Cardiac muscle cell (in vitro differentiated cells and primary cell): ENCODE measurements around the gene LCE3B. TPM values are rescaled to one million over a fixed set of nuclear protein-coding genes. Genes with fewer than 3 reads are reported as not detected.

ENCODE experiments used
- DNase-seq, 2 donors: peaks; one replicate each; pipeline versions ENCODE4 v3.0.0 to v3.0.0-alpha.2; 2010 to 2017; ENCODE audit warnings: low read depth in 1 of 2, low spot score in 1 of 2
- H3K27ac ChIP-seq: fragments of 200-600 bp; sonication (generic); 2 replicates; pipeline ENCODE4 v1.5.1; 2016
- H3K27me3 ChIP-seq: fragments of 200-600 bp; sonication (generic); 2 replicates; pipeline ENCODE4 v1.6.0; 2016; ENCODE audit warnings: control low read depth
- H3K36me3 ChIP-seq: fragments of 200-600 bp; sonication (generic); 2 replicates; pipeline ENCODE4 v1.5.1; 2016; ENCODE audit warnings: control low read depth
- H3K4me1 ChIP-seq: fragments of 200-600 bp; sonication (generic); 2 replicates; pipeline ENCODE4 v1.8.1; 2017; ENCODE audit warnings: low read depth, mild to moderate bottlenecking, mixed run types
- H3K4me3 ChIP-seq: fragments of 200-600 bp; sonication (generic); 2 replicates; pipeline ENCODE4 v1.5.1; 2016; ENCODE audit warnings: mild to moderate bottlenecking
- H3K9me3 ChIP-seq: fragments of 200-600 bp; sonication (generic); 2 replicates; pipeline ENCODE4 v1.5.1; 2017; ENCODE audit warnings: low read depth, mild to moderate bottlenecking, control low read depth
- CTCF ChIP-seq: IDR thresholded peaks from 2 replicates; pipeline ENCODE4 v1.5.1; 2012; ENCODE audit warnings: low read depth, mild to moderate bottlenecking, low read length
- polyA plus RNA-seq: library from polyadenylated mRNA; unstranded; fragments of >200 nt; fragmentation: Nextera tagmentation; extraction: Ambion mirVana; gene quantifications from 2 replicates; pipeline ENCODE4 v1.2.1, GENCODE V29; 2016
- total RNA-seq: library from RNA; depleted of rRNA; stranded (reverse); fragments of >200 nt; gene quantifications from 2 replicates; pipeline ENCODE4 v1.2.3, GENCODE V29; 2016

LCE3B gene
- total and polyA plus RNA-seq, 2 experiments from 2014 or later: not detected

GRCh38 chr1:152658649-152659048 lies 45.0 kb downstream of the LCE3B start:
- Histone ChIP-seq H3K27me3 (no peaks in the 10 kb centered on the region), H3K36me3 (no peaks in the 10 kb centered on the region), H3K4me3 (no peak overlapping the region), H3K27ac (no peak overlapping the region), H3K9me3 (no peaks in the 10 kb centered on the region), H3K4me1 (no peaks in the 10 kb centered on the region)
- no peak for DNase-seq
- no peak for TF ChIP-seq CTCF

- H3K9me3 ChIP-seq: no peaks in the 10 kb centered on the region
- TF ChIP-seq CTCF: no peak
- DNase-seq: no peak
Observed at GRCh38 chr1:152663098-152663497, 49.5 kb downstream of the LCE3B start, which contains the start of gene LCE2D. Gene LCE2D, plus strand, starts transcription at chr1:152663380. Its CDS starts 726 bp downstream, at chr1:152664106.

More at GRCh38 chr1:152663098-152663497, 49.5 kb downstream of the LCE3B start, which contains the start of gene LCE2D:
- Histone ChIP-seq H3K27ac (no peak within 1 kb of the TSS), H3K4me3 (no peak within 1 kb of the TSS), H3K27me3 (no peaks in the 10 kb centered on the region), H3K36me3 (no peaks in the 10 kb centered on the region), H3K4me1 (no peaks in the 10 kb centered on the region)

Other genes starting within 250 kb of the LCE3B start
- not detected in 2 replicates for gene CRNN, start 199.5 kb upstream of the LCE3B start, total RNA-seq
- not detected in 2 replicates for gene CRNN, start 199.5 kb upstream of the LCE3B start, polyA plus RNA-seq
- not detected in 2 replicates for gene LCE5A, start 103.0 kb upstream of the LCE3B start, total RNA-seq
- gene LCE5A, start 103.0 kb upstream of the LCE3B start, polyA plus RNA-seq: not detected in 2 replicates
- gene CRCT1, start 99.3 kb upstream of the LCE3B start, total RNA-seq: not detected in 2 replicates
- not detected in 2 replicates for gene CRCT1, start 99.3 kb upstream of the LCE3B start, polyA plus RNA-seq
- gene LCE3E, start 47.0 kb upstream of the LCE3B start, total RNA-seq: not detected in 2 replicates
- gene LCE3E, start 47.0 kb upstream of the LCE3B start, polyA plus RNA-seq: not detected in 2 replicates
- gene LCE3D, start 33.3 kb upstream of the LCE3B start, total RNA-seq: not detected in 2 replicates
- gene LCE3D, start 33.3 kb upstream of the LCE3B start, polyA plus RNA-seq: not detected in 2 replicates
- not detected in 2 replicates for gene LCE3C, start 13.6 kb upstream of the LCE3B start, total RNA-seq
- gene LCE3C, start 13.6 kb upstream of the LCE3B start, polyA plus RNA-seq: not detected in 2 replicates
- gene LCE3A, start 9.3 kb downstream of the LCE3B start, total RNA-seq: not detected in 2 replicates
- not detected in 2 replicates for gene LCE3A, start 9.3 kb downstream of the LCE3B start, polyA plus RNA-seq
- gene LCE2D, start 49.6 kb downstream of the LCE3B start, total RNA-seq: not detected in 2 replicates
- gene LCE2D, start 49.6 kb downstream of the LCE3B start, polyA plus RNA-seq: not detected in 2 replicates
- gene LCE2C, start 61.5 kb downstream of the LCE3B start, total RNA-seq: not detected in 2 replicates
- not detected in 2 replicates for gene LCE2C, start 61.5 kb downstream of the LCE3B start, polyA plus RNA-seq
- not detected in 2 replicates for gene LCE2B, start 72.3 kb downstream of the LCE3B start, total RNA-seq
- not detected in 2 replicates for gene LCE2B, start 72.3 kb downstream of the LCE3B start, polyA plus RNA-seq
- not detected in 2 replicates for gene LCE2A, start 84.5 kb downstream of the LCE3B start, total RNA-seq
- gene LCE2A, start 84.5 kb downstream of the LCE3B start, polyA plus RNA-seq: not detected in 2 replicates
- gene LCE4A, start 94.3 kb downstream of the LCE3B start, total RNA-seq: not detected in 2 replicates
- gene LCE4A, start 94.3 kb downstream of the LCE3B start, polyA plus RNA-seq: not detected in 2 replicates
- not detected in 2 replicates for gene KPRP, start 144.2 kb downstream of the LCE3B start, total RNA-seq
- gene KPRP, start 144.2 kb downstream of the LCE3B start, polyA plus RNA-seq: not detected in 2 replicates
- gene LCE1F, start 161.3 kb downstream of the LCE3B start, total RNA-seq: not detected in 2 replicates
- gene LCE1F, start 161.3 kb downstream of the LCE3B start, polyA plus RNA-seq: not detected in 2 replicates
- gene LCE1E, start 172.4 kb downstream of the LCE3B start, total RNA-seq: not detected in 2 replicates
- gene LCE1E, start 172.4 kb downstream of the LCE3B start, polyA plus RNA-seq: not detected in 2 replicates
- gene LCE1D, start 182.9 kb downstream of the LCE3B start, total RNA-seq: not detected in 2 replicates
- not detected in 2 replicates for gene LCE1D, start 182.9 kb downstream of the LCE3B start, polyA plus RNA-seq
- gene LCE1C, start 192.8 kb downstream of the LCE3B start, total RNA-seq: not detected in 2 replicates
- not detected in 2 replicates for gene LCE1C, start 192.8 kb downstream of the LCE3B start, polyA plus RNA-seq
- gene LCE1B, start 198.2 kb downstream of the LCE3B start, total RNA-seq: not detected in 2 replicates
- not detected in 2 replicates for gene LCE1B, start 198.2 kb downstream of the LCE3B start, polyA plus RNA-seq
- gene LCE1A, start 213.7 kb downstream of the LCE3B start, total RNA-seq: not detected in 2 replicates
- not detected in 2 replicates for gene LCE1A, start 213.7 kb downstream of the LCE3B start, polyA plus RNA-seq
- not detected in 2 replicates for gene LCE6A, start 229.0 kb downstream of the LCE3B start, total RNA-seq
- not detected in 2 replicates for gene LCE6A, start 229.0 kb downstream of the LCE3B start, polyA plus RNA-seq
- gene LCE7A, start 246.2 kb downstream of the LCE3B start, total RNA-seq: not detected in 2 replicates
- not detected in 2 replicates for gene LCE7A, start 246.2 kb downstream of the LCE3B start, polyA plus RNA-seq